ENCODE measurements around the gene ADAMTS17.

The ADAMTS17 gene

DNA sequence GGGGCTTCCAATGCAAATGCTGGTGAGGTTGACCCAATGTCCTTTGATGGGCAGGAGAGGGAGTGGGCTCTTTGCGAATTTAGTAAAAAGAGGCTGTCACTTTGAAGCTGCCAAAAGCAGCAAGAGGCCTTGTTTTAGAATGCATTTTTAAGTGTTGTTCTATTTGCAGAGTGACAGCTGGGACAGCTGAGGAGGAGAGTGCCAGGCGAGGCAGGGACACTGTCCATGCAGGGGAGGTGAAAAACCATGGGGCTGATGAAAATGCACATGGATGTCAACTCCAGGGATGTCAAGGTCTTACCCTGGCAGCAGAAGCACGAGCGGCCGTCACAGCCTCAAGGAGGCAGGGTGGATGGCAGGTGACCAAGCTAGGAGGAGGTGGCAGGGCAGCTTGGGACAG lies 279.8 kb downstream of the ADAMTS17 start:
- no peak for DNase-seq

DNA sequence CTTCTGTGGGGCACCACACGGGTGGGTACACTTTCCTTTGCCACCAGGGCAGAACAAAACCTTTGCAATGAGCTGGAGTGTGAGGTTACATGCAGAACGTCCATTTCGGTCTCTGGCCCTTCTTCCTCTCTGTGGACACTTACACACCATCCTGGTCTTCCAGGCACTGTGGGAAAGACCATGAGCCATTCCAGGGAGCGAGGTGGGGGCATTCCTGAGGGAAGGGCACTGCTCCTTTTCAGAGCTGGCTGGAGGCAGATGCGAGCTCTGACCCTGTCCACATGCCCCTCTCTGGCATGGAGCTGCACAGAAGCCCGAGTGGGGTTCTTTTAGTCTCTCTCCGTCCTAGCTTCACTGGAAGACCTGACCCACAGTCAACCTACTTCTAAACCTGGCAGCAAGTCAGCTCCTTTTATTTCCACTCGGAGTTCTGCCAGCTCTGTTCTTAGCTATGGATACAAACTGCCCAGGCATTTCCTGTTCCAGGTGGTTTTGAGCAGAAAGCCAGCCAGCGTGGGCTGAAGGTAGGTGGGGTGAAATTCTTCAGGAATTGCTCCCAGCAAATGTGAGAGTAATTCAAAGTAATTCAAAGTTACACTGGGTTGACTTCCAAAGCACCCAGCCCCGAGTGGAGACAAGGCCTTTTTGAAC lies 281.4 kb downstream of the ADAMTS17 start:
- DNase-seq: no peak

DNA sequence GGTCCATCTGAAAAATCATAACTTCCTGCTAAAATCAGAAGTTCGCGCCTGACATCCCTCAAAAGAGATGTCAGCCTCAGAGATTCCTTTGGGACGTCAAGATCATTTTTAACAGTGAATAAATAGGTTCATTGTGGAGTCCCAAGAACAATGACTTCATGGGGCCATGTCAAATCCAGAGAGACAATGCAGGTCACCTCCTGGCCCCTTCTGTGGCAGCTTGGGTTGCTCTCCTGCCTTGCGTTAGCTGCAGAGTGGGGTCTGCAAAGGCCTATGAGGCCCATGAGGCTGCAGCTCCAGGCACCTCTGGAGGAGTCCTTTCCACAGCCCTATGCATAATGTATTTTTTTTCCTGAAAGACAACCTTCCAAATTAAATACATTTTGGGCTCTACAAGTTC lies 282.3 kb downstream of the ADAMTS17 start:
- DNase-seq: no peak

DNA sequence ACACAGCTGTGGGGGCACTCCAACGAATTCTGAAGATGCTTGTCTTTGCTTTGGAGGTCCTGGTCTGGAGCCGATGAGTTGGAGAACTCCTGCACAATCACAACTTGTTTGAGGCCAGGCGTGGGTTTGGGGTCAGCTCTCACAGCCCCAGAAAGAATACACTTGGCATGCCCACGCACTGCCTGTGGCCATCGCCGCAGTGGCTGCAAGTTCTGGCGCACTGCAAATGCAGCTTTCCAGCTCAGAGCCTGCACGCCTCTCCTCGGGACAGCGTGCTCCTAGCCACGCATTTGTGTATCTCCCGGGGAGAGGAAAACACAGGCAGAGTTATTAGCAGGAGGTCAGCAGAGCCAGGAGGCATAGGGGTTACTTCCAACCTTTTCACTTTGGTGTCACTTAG lies 282.7 kb downstream of the ADAMTS17 start:
- no peak for DNase-seq

DNA sequence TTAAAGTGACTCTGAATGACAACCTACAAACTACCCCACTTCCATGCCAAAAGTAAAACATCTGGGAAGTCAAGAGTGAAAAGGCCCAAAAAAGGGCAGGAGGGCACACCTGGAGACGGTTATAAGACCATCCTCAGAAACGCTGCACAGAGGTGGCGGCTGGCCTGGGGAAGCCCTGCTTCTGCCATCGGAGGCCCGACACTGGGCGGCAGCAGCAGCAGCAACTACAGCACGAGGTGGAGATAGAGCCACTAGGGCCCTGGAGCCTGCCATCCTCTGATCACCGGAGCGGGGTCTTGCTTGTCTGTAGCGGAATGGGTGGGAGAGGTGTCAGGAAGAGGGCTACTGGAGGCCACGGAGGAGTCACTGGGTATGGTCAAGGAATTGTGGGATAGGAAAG lies 283.3 kb downstream of the ADAMTS17 start:
- DNase-seq: no peak

DNA sequence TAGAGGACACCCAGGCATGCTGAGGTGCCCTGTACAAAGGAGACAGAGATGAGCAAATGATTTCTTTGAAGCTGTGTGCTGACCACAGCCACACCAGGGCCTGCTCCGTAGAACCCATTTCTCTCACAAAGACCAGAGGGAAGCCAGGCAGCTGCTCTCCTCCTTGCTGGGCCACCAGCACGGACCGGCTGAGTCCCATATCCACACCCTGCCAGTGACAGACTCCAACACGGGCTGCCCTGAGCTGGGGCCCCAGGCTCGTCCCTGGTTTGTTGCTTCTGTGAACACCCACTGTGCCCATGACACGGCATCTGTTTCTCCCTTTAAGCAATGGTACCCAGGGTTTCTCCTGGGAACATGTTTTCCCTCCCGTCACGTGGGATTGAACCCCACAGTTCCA lies 284.5 kb downstream of the ADAMTS17 start:
- no peak for DNase-seq

DNA sequence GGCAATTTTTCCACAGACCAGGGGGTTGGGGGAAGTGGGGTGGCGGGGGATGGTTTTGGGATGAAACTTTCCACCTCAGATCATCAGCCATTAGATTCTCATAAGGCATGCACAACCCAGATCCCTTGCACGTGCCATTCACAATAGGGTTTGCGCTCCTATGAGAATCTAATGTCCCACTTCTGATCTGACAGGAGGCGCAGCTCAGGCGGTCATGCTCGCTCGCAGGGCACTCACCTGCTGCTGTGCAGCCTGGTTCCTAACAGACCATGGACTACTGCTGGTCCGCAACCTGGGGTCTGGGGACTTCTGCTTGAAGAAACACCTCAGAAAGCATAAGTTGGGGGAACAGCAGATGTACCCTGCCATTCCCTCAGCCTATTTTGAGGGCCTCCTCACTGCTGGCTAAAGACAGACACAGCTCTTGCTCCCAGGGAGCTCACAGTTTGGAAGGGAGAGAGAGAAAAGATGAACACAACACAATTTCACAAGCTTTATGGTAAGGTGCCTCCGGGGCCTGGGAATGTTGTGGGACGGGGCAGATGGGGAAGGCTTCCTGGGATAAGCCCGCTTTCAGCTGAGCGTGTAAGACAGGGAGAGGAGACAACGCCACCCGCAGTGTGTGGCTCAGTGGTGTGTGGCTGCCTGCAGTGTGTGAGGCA lies 285.2 kb downstream of the ADAMTS17 start:
- no peak for DNase-seq

DNA sequence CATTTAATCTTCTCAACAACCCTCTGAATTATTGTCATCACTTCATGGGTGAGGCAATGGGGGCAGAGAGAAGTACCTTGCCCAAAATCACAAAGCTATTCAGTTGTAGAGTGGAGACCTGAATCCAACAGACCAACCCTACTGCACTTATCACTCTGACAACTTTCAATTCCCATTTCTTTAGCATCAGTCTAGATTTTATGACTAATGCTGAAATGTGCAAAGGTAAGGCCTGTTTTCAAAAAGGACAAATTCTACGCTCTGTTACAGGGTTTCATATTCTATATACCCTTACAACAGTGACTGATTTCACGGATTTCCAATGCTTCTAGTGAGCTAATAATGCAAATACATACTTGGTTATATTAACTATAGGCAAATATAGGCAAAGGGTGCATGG lies 286.0 kb downstream of the ADAMTS17 start:
- DNase-seq: no peak

DNA sequence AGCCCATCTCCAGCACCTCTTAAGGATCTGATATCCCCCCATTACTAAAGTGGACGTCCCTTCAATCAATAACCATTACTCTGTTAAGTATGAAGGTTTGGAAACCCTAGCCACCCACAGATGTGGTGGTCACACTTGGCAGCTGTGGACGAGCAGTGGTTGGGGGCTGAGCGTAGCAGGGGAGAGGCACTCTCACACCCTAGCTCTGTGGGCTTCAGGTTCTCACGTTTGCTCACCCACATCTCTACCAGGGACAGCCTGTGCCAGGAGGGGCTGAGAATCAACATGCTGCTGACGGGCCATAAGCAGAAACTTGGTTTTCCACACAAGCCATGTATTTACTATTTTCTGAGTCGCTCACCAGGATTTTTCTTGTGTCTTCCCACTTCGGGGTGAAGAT lies 287.2 kb downstream of the ADAMTS17 start:
- DNase-seq: no peak

DNA sequence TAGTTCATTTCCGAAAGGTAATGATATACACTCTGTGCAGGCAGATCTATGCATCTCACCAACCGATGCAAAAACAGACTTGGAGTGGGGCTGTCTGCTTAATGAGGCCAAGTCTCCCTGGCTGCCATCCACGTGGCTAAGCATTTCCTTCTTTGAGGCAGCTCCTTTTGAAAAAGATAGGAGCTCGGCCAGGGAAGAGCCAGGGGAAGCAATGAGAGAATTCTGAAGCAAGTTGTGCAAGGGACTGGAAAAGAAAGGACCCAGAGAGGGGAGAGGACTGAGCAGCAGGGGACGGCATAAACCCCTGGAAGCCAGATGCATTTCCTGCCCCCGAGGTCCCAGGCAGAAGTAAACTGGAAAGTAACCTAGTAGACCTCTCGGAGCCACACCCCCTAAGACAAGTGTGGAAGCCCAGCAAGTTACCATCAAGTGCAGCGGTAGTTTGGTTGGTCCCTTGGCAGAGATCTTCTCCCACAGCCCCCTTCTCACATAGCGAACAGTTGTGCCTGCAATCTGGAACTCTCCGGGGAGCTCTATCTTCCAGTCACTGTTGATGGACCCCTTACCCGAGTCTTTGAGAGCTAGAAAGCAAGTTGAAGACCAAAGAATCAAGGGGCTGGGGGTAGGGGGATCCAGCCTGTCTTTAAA lies 288.2 kb downstream of the ADAMTS17 start:
- no peak for DNase-seq

DNA sequence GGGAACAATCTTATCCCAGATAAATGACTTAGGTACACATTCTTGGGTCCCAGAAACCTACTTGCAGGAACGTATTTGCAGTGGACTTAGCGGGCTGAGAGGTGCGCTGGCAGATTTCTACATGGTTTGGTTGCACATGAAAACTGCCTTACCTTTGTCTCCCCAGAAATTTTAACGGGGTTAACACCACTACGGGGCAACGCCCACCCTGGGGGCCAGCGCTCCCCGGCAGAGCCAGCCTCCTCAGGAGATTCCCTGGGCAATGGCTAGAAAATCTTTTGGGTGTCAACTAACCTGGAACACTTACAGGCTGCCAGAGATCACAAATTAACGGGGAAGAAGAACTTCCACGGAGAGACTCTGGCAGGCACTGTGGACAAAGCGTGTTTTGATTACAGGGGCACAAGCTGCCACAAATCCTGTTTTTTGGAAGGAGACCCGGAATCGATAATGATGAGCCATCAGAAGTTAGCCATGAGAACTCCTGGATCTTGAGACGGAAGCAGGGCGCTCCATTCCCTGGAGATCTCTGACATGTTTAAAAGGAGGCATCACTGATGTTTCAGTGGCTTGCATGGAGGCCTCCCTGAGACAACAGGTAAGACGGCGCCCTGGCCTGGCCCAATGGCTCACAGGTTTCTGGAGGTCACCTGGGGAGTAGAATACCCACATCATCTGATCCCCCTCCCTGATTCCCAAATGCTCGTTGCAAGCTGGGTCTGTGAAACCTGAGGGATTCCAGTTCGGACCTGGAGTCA lies 288.9 kb downstream of the ADAMTS17 start:
- DNase-seq: no peak

DNA sequence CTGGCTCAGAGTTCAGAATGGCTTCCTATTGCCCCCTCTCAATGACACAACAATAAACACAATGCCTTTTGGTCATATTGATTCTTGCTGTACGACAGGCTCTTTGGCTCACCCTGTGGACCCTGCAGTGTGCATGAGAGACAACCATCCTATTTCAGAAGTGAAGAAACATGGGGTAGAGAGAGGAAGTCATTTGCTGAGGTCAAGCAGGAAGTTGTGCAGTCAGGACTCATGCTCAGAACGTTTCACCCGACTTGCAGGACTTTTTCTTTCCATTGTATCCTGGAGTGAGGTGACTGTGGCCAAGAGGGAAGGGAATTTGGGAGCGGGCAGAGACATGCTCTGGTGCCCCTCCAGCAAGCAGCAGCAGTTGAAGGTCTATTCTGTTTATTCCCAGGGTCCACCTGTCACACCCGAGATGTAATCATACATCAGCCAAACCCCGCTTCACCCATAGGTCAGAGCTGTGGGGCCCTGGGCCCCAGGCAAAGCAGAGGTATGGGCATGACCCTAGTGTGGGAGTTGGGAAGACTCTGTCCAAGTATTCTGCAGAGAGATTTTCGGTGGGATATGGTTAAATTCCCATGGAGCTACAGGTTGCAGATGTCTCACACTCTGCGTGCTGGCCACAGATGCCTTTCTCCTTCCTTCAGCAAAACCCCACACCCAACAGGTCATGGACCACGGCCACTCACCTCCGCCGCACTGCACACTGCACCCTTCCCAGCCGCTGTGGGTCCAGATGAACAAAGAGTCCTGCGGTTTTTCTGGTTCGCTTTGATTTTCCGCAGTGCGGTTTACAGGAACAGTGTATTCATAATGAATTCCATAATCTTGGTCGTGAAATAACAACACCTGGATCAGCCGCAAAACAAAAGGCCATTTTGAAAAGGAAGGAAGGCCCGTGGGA lies 290.6 kb downstream of the ADAMTS17 start:
- no peak for DNase-seq

DNA sequence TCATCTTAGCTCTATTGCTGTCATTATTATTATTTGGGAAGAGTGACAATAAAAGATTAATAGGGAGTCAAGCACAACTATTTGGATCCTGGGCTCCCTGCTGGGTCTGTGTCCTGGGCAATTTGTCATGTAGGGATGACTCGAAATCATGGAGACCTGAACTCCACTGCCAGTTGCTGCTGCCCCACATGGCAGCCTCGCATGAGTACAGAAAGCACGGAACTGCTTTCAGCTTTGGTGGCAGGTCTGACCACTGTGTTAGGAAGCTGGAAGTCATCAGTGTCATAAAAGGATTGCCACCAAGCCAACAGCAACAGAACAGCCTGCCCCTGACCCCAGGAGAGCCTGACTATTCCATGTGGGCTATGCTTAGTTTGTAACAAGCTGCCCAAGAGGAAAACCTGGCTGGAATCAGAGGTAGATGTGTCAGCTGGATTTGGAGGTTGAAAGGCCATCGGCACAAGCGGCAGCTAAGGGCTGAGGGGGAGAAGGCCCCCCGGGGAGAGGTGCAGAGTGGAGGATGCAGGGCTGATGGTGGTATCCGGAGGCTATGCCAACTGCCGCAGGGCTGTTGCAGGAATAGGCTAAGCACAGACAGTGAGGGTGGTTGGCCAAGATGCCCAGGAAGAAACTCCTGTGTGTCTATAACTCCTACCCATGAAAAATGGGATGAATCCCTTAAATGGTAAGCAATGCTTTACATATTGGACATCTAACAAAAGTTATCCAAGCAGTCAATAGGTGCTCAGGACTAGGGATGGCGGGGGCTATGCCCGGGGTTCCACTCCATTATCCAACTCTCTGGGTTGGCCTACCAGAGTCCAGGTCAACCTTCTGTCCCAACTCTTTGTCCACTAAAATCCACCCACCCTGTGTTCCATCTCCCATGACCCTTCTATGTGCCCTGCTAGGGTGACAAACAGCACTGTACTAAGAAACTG lies 291.6 kb downstream of the ADAMTS17 start:
- DNase-seq: no peak

DNA sequence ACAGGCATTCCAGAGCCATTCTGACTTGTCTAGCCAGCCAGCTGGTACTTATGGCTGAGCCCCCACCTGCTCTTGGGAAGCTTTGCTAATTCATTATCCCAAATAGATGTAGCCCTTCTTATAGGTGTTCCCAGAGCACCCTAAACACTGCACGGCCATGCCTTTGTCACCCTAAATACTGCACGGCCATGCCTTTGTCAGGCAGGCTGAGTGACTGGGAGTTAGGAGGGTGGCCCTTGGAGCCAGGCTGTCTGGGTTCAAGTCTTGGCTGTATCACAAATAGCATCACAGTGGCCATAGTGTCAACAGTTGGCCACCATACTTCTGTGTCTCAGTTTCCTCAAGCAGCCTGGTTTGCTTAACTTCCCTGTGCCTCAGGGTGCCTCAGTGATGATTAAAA lies 292.3 kb downstream of the ADAMTS17 start:
- no peak for DNase-seq

DNA sequence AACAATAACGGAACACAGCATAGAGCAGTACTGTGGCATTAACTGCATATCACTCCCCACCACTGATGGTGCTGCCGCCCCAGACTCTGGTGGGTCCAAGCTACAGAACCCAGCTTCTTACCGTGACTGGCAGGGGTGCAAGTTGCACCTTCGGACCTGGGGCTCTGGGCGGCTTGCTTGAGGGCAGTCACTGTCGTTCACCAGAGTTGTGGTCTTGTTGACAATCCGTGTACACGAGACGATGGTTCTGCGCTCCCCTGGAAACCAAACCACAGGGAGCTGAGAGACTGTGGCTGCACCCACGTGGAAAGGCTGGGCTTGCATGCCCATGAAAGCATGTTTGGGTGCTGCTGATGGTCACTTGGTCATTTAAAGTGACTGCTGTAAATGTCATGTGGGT lies 293.0 kb downstream of the ADAMTS17 start:
- DNase-seq: no peak

DNA sequence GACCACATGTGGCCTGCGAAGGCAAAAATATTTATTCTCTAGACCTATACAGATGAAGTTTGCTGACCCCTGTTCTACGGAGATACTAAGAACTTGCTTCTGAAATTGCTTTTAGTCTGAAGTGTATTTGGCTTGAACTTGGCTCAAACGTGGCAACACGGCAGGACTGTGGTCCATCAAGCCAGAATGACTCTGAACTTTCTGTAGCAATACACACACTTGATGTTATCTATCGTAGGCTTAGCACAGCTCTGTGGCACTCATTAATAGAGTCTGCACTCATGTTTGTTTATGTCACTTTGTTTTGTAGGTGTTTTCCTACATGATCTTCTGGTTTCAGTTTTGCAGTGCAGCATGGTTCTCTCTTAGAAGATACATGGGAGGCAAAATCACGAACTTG lies 298.1 kb downstream of the ADAMTS17 start:
- DNase-seq: no peak

DNA sequence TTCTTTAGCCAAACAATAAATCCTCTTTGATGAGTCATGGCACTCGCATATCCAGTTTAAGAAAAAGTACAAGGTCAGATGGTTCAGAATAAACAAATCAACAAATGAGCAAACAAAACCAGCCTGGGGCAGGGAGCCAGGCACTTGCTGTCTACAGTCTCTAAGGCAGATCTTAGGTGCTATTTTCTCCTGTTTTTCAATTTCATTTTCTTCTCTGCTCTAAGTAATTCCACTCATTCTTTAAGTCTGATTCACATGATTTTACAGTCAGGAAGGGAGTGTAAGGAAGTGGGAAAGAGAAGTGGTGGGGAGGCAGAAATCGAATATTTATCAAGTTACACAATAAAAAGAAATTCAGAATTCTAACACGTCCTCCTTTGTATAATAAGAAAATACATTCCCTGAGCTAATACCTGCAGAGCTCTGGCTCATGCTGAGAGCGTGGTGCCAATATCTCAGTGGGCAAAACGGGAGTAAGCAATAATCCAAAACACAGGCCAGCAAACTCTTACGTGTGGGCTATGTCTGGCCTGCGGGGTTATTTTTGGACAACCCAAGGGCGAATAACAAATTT lies 298.6 kb downstream of the ADAMTS17 start:
- no peak for DNase-seq

DNA sequence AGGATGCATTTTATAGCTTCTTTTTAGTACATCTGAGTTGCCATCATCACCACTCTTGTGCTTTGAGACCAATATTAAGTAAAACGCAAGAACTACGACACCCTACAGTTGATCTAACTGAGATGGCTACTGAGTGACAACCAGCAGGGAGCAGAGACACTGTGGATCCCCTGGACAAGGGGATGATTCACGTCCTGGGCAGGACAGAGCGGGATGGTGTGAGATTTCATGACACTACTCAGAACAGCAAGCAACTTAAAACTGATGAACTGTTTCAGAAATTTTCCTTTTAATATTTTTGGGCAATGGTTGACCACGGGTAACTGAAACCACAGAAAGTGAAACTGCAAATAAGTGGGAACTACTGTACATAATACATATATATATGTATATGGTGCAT lies 299.2 kb downstream of the ADAMTS17 start:
- no peak for DNase-seq

DNA sequence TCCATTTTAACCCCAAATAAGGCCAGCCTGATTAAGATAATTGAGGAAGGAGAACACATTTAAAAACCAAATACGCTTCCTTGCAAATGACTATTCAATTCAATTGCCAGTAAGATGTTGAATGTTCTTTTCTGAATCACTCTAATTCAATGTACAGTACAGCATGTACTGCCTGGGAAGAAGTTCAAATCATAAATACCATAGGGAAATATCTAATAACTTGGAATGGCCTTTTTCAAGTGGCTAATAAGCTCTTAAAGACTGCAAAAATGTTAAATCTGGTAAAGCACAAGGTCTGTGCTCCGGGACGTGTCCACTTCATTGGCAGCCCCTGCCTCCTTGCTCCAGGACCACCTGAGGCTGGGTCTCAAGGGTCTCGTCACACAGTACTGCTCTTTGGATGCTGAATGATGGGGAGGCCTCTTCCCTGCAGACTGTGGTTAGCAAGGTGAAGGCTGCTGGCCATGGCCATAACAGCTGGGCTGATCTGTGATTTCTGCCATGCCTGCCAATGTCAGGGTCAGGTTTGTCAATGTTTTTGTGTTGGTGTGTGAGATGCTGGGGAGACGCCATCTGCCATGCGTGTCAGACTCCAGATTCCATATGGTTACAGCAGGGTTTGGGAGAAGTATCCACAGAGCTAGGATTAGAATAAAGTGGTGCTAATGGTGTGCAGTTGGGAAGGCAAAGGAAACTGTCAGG lies 300.5 kb downstream of the ADAMTS17 start:
- DNase-seq: no peak

DNA sequence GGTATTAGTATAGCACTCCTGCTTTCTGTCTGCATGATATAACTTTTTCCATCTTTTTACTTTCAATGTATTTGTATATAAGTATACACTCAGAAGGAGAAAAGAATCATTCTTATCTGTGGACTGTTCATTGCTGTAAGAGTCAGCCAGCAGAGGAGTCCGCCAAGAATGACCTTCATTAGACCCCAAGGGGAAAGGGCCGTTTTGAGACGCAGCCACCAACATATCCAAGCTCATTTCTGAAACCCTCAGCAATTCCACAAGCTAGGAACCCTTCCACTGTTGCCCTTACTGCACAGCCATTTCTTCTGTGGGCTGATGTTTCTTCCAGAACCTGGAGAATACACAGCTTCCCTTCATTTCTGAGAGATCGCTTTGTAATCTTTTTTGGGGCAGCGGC lies 301.8 kb downstream of the ADAMTS17 start:
- no peak for DNase-seq

DNA sequence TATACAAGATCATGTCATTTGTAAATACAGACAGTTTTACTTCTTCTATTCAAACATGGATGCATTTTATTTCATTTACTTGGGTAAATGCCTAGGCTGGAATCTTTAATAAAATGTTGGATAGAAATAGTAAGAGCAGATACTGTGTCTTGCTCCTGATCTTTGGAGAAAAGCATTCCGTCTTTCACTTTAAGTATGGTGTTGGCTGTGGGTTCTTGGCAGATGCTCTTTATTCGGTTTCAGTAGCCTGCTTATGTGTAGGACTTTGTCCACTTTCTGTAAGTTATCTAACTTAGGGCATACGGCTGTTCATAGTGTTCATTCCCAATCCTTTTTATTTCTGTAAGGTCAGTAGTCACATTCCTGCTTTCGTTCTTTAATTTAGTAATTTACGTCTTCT lies 303.0 kb downstream of the ADAMTS17 start:
- DNase-seq: no peak

Data from activated naive CD4-positive, alpha-beta T cell treated with anti-CD3 and anti-CD28 coated beads, Interleukin-2, amount 50 U/mL, for 16 hours (primary cell).